GM12878 (cell line): ENCODE results near the gene ISM1. TPM values are rescaled to one million over a fixed set of nuclear protein-coding genes. Genes with fewer than 3 reads are reported as not detected.

Experiments
- ATAC-seq: fragments of 200-7000 bp; cut with Tn5 transposase; 3 replicates; pipeline ENCODE4 v1.9.1; 2020; ENCODE audit warnings: mild to moderate bottlenecking, moderate library complexity
- BruUV-seq: library from RNA; stranded (reverse); fragments of 400-500 nt; replicated peaks from 2 replicates; lab custom pipeline; 2021; lab: Mats Ljungman, UMichigan
- CTCF ChIA-PET: fragments of 300-600 bp; sonication (Branson Sonifier 250); formaldehyde crosslinking; extraction: SDS; loops from one replicate; lab custom pipeline; 2021; ENCODE audit warnings: inconsistent platforms; lab: Yijun Ruan, JAX
- POLR2A ChIA-PET: fragments of 350-600 bp; formaldehyde crosslinking; extraction: SDS; loops from one replicate; lab custom pipeline; 2021; ENCODE audit warnings: inconsistent platforms; lab: Charles Lee
- RAD21 ChIA-PET: fragments of 300-600 bp; sonication (Branson Sonifier 250); formaldehyde crosslinking; loops from one replicate; lab custom pipeline; 2023; ENCODE audit warnings: antibody characterized with exemption; ENCODE audit not compliant: unreplicated experiment; lab: Charles Lee
- SMC1A ChIA-PET: fragments of 300-600 bp; sonication (Branson Sonifier 250); formaldehyde crosslinking; loops from one replicate; lab custom pipeline; 2023; ENCODE audit not compliant: unreplicated experiment, uncharacterized antibody; lab: Charles Lee
- DNase-seq: peaks from one replicate; pipeline ENCODE4 v3.0.0-alpha.2; 2011; ENCODE audit warnings: low read depth, low spot score
- FAIRE-seq: peaks from 3 replicates; lab custom pipeline; 2011; peaks lifted over from hg19 to GRCh38; lab: Jason Lieb, UNC
- H2AFZ ChIP-seq: 2 replicates; pipeline ENCODE4 v1.6.0; 2011; ENCODE audit warnings: low read depth, low read length, control low read depth; ENCODE audit not compliant: control insufficient read depth
- H3K27ac ChIP-seq: 2 replicates; pipeline ENCODE4 v1.5.1; 2011; ENCODE audit warnings: control low read depth; ENCODE audit not compliant: control insufficient read depth, insufficient read depth
- H3K27me3 ChIP-seq, 2 experiments: replicated peaks in 1 of 2; 2 replicates each; pipeline versions ENCODE4 v1.6.0 to v1.6.1; 2011; ENCODE audit warnings: low read length in 1 of 2; ENCODE audit not compliant: control insufficient read depth in 2 of 2, insufficient read depth in 2 of 2
- H3K36me3 ChIP-seq, 2 experiments: 2 replicates each; pipeline ENCODE4 v1.5.1; 2011; ENCODE audit warnings: low read length in 1 of 2; ENCODE audit not compliant: control insufficient read depth in 2 of 2, insufficient read depth in 2 of 2
- H3K4me1 ChIP-seq: 2 replicates; pipeline ENCODE4 v1.6.1; 2011; ENCODE audit warnings: mild to moderate bottlenecking, low read length, moderate library complexity, mixed read lengths; ENCODE audit not compliant: control insufficient read depth, insufficient read depth
- H3K4me2 ChIP-seq: 2 replicates; pipeline ENCODE4 v1.6.0; 2011; ENCODE audit warnings: control low read depth; ENCODE audit not compliant: control insufficient read depth, insufficient read depth
- H3K4me3 ChIP-seq: fragments of 200-600 bp; sonication (generic); 2 replicates; pipeline ENCODE4 v1.5.1; 2016
- H3K79me2 ChIP-seq: 2 replicates; pipeline ENCODE4 v1.6.0; 2011; ENCODE audit warnings: low read length; ENCODE audit not compliant: control insufficient read depth, insufficient read depth
- H3K9ac ChIP-seq: 2 replicates; pipeline ENCODE4 v1.8.0; 2011; ENCODE audit warnings: low read length, control low read depth, mixed read lengths; ENCODE audit not compliant: control insufficient read depth, insufficient read depth
- H3K9me3 ChIP-seq: replicated peaks from 3 replicates; pipeline ENCODE4 v1.5.1; 2011; ENCODE audit warnings: mild to moderate bottlenecking, low read length; ENCODE audit not compliant: control insufficient read depth, insufficient read depth
- H4K20me1 ChIP-seq: 2 replicates; pipeline ENCODE4 v1.6.0; 2011; ENCODE audit not compliant: control insufficient read depth, insufficient read depth
- BHLHE40 ChIP-seq, 2 experiments: fragments of 450-650 bp in 1 of 2; IDR thresholded peaks; 2 replicates each; pipeline ENCODE4 v1.6.1; 2011 to 2017; ENCODE audit warnings: low read depth in 2 of 2, borderline replicate concordance in 1 of 2, improper control_type of control experiment in 1 of 2, low read length in 1 of 2, mild to moderate bottlenecking in 1 of 2
- BMI1 ChIP-seq: fragments of 450-650 bp; IDR thresholded peaks from 2 replicates; pipeline ENCODE4 v1.6.1; 2016; ENCODE audit warnings: mild to moderate bottlenecking, moderate library complexity, borderline replicate concordance
- EED ChIP-seq: sonication (generic); IDR thresholded peaks from 2 replicates; pipeline ENCODE4 v1.6.1; 2016; ENCODE audit warnings: antibody characterized with exemption, low read depth
- EGR1 ChIP-seq, 2 experiments: IDR thresholded peaks; 1 replicate in 1 of 2; 2 replicates in 1 of 2; pipeline ENCODE4 v1.6.1; 2011 to 2012; ENCODE audit warnings: low read depth in 2 of 2, low read length in 2 of 2, borderline replicate concordance in 1 of 2, mild to moderate bottlenecking in 1 of 2, moderate library complexity in 1 of 2
- GATAD2B ChIP-seq: fragments of 450-650 bp; conservative IDR thresholded peaks from 2 replicates; pipeline ENCODE4 v1.6.1; 2017; ENCODE audit warnings: low read depth, mild to moderate bottlenecking, moderate library complexity
- IKZF1 ChIP-seq: fragments of 450-650 bp; conservative IDR thresholded peaks from 2 replicates; pipeline ENCODE4 v1.6.1; 2017; ENCODE audit warnings: antibody characterized with exemption, mild to moderate bottlenecking
- KAT2A ChIP-seq: conservative IDR thresholded peaks from 2 replicates; pipeline ENCODE4 v1.6.1; 2011; ENCODE audit warnings: low read depth, low read length; ENCODE audit not compliant: control insufficient read depth
- MYC ChIP-seq: IDR thresholded peaks from 2 replicates; pipeline ENCODE4 v1.6.1; 2011; ENCODE audit warnings: mild to moderate bottlenecking, low read length, moderate library complexity, inconsistent platforms; ENCODE audit not compliant: insufficient read depth, insufficient replicate concordance, insufficient read length, severe bottlenecking
- NFYA ChIP-seq: IDR thresholded peaks from 2 replicates; pipeline ENCODE4 v1.6.1; 2011; ENCODE audit warnings: low read depth, mild to moderate bottlenecking, low read length, improper control_type of control experiment, borderline replicate concordance
- PAX8 ChIP-seq: fragments of 450-650 bp; IDR thresholded peaks from 2 replicates; pipeline ENCODE4 v1.6.1; 2017; ENCODE audit warnings: mild to moderate bottlenecking, moderate library complexity
- SMARCA5 ChIP-seq: fragments of 450-650 bp; IDR thresholded peaks from 2 replicates; pipeline ENCODE4 v1.6.1; 2017; ENCODE audit warnings: mild to moderate bottlenecking
- SREBF2 ChIP-seq: IDR thresholded peaks from 2 replicates; pipeline ENCODE4 v1.6.1; 2012; ENCODE audit warnings: mild to moderate bottlenecking, low read length
- SUZ12 ChIP-seq: fragments of 200-600 bp; sonication (generic); IDR thresholded peaks from one replicate; pipeline ENCODE4 v1.6.1; 2018; ENCODE audit warnings: antibody characterized with exemption, mild to moderate bottlenecking; ENCODE audit not compliant: unreplicated experiment
- YY1 ChIP-seq: IDR thresholded peaks from 2 replicates; pipeline ENCODE4 v1.6.1; 2011; ENCODE audit warnings: low read depth, mild to moderate bottlenecking, low read length
- WGBS: methylation state at CpG from one replicate; pipeline ENCODE4 v1.1.6; 2016; ENCODE audit warnings: low lambda C conversion rate; ENCODE audit not compliant: insufficient replicate concordance, insufficient coverage; ENCODE audit errors: missing lambda C conversion rate; 5-methylcytosine and 5-hydroxymethylcytosine counted together
- in situ Hi-C: fragments of 300-500 bp; cut with MboI; formaldehyde crosslinking; loops from 9 replicates; pipeline ENCODE4 v1.14.3; 2018; ENCODE audit warnings: mixed read lengths
- intact Hi-C: fragments of 100-400 bp; cut with micrococcal nuclease; formaldehyde crosslinking; loops from one replicate; pipeline ENCODE4 v1.14.2; 2022; ENCODE audit not compliant: unreplicated experiment
- polyA plus RNA-seq, 11 experiments: library from polyadenylated mRNA; depleted of rRNA in 4 of 11; unstranded in 6 of 11; stranded (reverse) in 5 of 11; fragments of >200 nt; fragmentation: Nextera tagmentation in 4 of 11; fragmentation: Illumina TruSeq in 1 of 11; extraction: Ambion mirVana in 4 of 11; extraction: Trizol in 1 of 11; gene quantifications; 1 replicate in 1 of 11; 2 replicates in 10 of 11; pipeline versions ENCODE4 v1.2.1 to v1.2.3, GENCODE V29; 2011 to 2016; ENCODE audit warnings: inconsistent platforms in 2 of 11, missing spikeins in 2 of 11, low read depth in 1 of 11
- total RNA-seq, 4 experiments: library from RNA; depleted of rRNA in 3 of 4; stranded (reverse); fragments of >200 nt in 3 of 4; fragmentation: Illumina TruSeq in 1 of 4; extraction: Trizol in 1 of 4; gene quantifications; 2 replicates each; pipeline versions ENCODE4 v1.2.1 to v1.2.3, GENCODE V29; 2013 to 2021
- TF ChIP-seq, protein P1 (sequence below): fragments of 450-650 bp; IDR thresholded peaks from 2 replicates; pipeline ENCODE4 v1.6.1; 2017; ENCODE audit warnings: borderline replicate concordance
- TF ChIP-seq, protein P2 (sequence below): fragments of 450-650 bp; formaldehyde crosslinking; IDR thresholded peaks from 2 replicates; pipeline ENCODE4 v1.5.0; 2022; ENCODE audit warnings: mild to moderate bottlenecking, missing genetic modification characterization
- TF ChIP-seq, protein P3 (sequence below): fragments of 450-650 bp; IDR thresholded peaks from 2 replicates; pipeline ENCODE4 v1.6.1; 2016; ENCODE audit warnings: mild to moderate bottlenecking

The ISM1 gene
- total and polyA plus RNA-seq, 10 of the 15 experiments (the other 5 are each of a cell fraction or from before 2014, with no cell fraction given) = 0.01 to 0.03 TPM; not detected in 8

DNA sequence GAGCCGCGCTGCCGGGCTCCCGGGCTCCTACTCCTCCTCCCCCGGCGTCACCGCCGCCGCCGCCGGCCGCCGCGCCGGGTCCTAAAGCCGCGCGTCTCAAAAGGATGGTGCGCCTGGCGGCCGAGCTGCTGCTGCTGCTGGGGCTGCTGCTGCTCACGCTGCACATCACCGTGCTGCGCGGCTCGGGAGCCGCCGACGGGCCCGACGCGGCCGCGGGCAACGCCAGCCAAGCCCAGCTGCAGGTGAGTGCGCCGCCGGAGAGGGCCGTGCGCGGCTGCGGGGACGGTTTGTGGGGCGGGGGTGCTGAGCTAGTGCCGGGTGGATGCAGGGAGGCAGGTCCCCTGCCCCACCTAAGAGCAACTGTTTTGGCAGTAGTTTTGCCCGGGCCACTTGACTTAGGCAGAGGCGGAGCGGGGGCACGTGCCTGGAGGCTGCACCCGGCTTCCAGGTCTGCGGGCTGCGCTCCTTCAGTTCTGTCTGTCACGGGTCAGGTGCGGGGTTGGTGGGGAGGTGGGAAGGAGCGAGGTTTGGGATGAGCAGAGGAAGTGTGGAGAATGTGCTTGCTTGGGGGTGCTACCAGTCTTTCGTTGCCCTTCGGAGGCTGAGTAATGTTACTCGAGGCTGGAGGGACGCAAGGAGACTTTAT lies 722 bp downstream of the ISM1 start:
- 19% methylated on average over 43 of the region's 59 CpGs for WGBS
- intact Hi-C loops = no loop called here
- Histone ChIP-seq H3K4me1 (peaks cover 4% of the 10 kb centered on the region; the same call in 1 of the 2 replicates), H4K20me1 (no peaks in the 10 kb centered on the region), H3K9ac (no peak overlapping the region), H3K4me3 (no peak overlapping the region; the same call in 1 of the 2 replicates), H3K27ac (no peak overlapping the region), H3K79me2 (no peaks in the 10 kb centered on the region), H3K9me3 (no peaks in the 10 kb centered on the region; the same call in 2 of the 3 replicates), H3K4me2 (peak overlapping the region; percentile 48), H3K27me3 (peaks cover 9 to 30% of the 10 kb centered on the region in 2 experiments), H3K36me3 (no peaks in the 10 kb centered on the region), H2AFZ (no peak overlapping the region; the same call in 1 of the 2 replicates)
- CTCF ChIA-PET = no interaction called here
- TF ChIP-seq MYC (no peak), EED (no peak), KAT2A (no peak), NFYA (no peak), EGR1 (IDR thresholded peaks at IDR 0.05; ENCODE audit: borderline replicate concordance in 1 of 2, low read depth in 2 of 2, low read length in 2 of 2) (peak in 1 of 2 experiments; percentile 47; a peak in 1 of 3 replicates), SUZ12 (peak; percentile 68), YY1 (peak; percentile 25; the same call in 1 of the 2 replicates), IKZF1 (peak; percentile 30; the same call in 1 of the 2 replicates), GATAD2B (peak; percentile 36; the same call in 1 of the 2 replicates), BHLHE40 (IDR thresholded peaks at IDR 0.05; ENCODE audit: borderline replicate concordance in 1 of 2, low read depth in 2 of 2, low read length in 1 of 2) (peak in 1 of 2 experiments; percentile 30; a peak in 1 of 4 replicates), SMARCA5 (peak; percentile 57; the same call in 1 of the 2 replicates), SREBF2 (no peak), BMI1 (no peak), PAX8 (no peak)
- TF ChIP-seq, protein P1, sequence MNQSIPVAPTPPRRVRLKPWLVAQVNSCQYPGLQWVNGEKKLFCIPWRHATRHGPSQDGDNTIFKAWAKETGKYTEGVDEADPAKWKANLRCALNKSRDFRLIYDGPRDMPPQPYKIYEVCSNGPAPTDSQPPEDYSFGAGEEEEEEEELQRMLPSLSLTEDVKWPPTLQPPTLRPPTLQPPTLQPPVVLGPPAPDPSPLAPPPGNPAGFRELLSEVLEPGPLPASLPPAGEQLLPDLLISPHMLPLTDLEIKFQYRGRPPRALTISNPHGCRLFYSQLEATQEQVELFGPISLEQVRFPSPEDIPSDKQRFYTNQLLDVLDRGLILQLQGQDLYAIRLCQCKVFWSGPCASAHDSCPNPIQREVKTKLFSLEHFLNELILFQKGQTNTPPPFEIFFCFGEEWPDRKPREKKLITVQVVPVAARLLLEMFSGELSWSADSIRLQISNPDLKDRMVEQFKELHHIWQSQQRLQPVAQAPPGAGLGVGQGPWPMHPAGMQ = no peak
- TF ChIP-seq, protein P2, sequence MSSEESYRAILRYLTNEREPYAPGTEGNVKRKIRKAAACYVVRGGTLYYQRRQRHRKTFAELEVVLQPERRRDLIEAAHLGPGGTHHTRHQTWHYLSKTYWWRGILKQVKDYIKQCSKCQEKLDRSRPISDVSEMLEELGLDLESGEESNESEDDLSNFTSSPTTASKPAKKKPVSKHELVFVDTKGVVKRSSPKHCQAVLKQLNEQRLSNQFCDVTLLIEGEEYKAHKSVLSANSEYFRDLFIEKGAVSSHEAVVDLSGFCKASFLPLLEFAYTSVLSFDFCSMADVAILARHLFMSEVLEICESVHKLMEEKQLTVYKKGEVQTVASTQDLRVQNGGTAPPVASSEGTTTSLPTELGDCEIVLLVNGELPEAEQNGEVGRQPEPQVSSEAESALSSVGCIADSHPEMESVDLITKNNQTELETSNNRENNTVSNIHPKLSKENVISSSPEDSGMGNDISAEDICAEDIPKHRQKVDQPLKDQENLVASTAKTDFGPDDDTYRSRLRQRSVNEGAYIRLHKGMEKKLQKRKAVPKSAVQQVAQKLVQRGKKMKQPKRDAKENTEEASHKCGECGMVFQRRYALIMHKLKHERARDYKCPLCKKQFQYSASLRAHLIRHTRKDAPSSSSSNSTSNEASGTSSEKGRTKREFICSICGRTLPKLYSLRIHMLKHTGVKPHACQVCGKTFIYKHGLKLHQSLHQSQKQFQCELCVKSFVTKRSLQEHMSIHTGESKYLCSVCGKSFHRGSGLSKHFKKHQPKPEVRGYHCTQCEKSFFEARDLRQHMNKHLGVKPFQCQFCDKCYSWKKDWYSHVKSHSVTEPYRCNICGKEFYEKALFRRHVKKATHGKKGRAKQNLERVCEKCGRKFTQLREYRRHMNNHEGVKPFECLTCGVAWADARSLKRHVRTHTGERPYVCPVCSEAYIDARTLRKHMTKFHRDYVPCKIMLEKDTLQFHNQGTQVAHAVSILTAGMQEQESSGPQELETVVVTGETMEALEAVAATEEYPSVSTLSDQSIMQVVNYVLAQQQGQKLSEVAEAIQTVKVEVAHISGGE (CRISPR knock-in tag) = no peak
- TF ChIP-seq, protein P3, sequence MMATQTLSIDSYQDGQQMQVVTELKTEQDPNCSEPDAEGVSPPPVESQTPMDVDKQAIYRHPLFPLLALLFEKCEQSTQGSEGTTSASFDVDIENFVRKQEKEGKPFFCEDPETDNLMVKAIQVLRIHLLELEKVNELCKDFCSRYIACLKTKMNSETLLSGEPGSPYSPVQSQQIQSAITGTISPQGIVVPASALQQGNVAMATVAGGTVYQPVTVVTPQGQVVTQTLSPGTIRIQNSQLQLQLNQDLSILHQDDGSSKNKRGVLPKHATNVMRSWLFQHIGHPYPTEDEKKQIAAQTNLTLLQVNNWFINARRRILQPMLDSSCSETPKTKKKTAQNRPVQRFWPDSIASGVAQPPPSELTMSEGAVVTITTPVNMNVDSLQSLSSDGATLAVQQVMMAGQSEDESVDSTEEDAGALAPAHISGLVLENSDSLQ = no peak
- in situ Hi-C loops = no loop called here
- DNase-seq (no peak), FAIRE-seq (no peak), ATAC-seq (peak; percentile 90)
- SMC1A ChIA-PET = no interaction called here
- POLR2A ChIA-PET = no interaction called here
- RAD21 ChIA-PET = no interaction called here
- no TSS peak for BruUV-seq
